Inferior parietal cortex (tissue), 1 donor: ENCODE data around the gene MSH2.

Source experiments
- DNase-seq: peaks from one replicate; pipeline ENCODE4 v3.0.0-alpha.2; 2016; ENCODE audit errors: extremely low spot score

MSH2 gene

GRCh38 chr2:47508641-47509040, 105.7 kb downstream of the MSH2 start:
- DNase-seq, result no peak

GRCh38 chr2:47509250-47509649, 106.3 kb downstream of the MSH2 start:
- no peak for DNase-seq

- DNase-seq, result no peak
Observed at GRCh38 chr2:47509821-47510385, 106.9 kb downstream of the MSH2 start.

- no peak for DNase-seq
Observed at GRCh38 chr2:47510745-47511144, 107.8 kb downstream of the MSH2 start.

DNA sequence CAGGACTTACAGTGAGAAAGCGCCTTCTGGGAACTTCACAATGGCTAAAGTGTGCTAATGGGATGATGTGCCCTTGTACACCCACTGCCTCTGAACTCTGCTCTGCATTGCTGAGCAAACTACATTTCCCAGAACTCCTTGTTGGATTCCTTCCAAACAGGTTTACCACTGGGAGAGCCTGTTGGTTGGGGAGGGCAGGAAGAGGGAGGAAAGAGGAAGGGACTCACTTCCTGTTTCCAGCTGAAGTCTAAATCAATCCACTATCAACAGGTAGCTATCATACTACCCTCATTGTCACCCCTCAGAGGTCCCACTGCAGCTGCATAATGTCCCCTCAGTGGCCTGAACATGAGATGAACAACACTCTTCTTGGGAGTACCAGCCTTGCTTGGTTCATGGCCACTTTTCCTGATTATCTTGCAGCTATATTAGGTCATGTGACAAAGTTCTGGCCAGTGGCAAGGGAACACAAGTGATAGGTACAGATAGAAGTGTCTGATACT, 109.7 kb downstream of the MSH2 start:
- DNase-seq, result no peak

GRCh38 chr2:47513981-47514520, 111.1 kb downstream of the MSH2 start:
- DNase-seq, result no peak

- DNase-seq, result no peak
Observed at GRCh38 chr2:47516360-47517104, 113.6 kb downstream of the MSH2 start.

GRCh38 chr2:47518497-47519146, 115.7 kb downstream of the MSH2 start:
- no peak for DNase-seq

DNA sequence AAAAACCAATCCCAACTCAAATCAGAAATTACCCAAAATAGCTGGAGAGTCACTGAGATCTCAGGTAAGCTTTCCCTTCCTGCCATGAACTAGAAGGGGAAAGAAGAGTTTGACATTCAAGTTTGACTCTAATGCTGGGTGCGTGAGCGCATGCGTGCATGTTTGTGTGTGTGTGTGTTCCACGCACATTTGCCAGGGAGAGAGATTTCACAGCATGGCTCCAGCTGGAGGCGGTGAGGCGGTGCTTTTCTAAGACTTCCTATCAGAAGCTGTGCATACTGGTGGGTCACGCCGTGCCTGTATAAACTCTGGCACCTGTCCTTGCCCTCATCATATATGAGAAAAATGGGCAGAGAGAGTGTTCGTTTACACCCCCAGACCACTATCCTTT, 116.2 kb downstream of the MSH2 start:
- DNase-seq, result peak; percentile 58

GRCh38 chr2:47519604-47520301, 116.8 kb downstream of the MSH2 start:
- no peak for DNase-seq

GRCh38 chr2:47520302-47520630, 117.3 kb downstream of the MSH2 start:
- DNase-seq, result peak; percentile 48

- DNase-seq, result peak; percentile 64
Observed at GRCh38 chr2:47520825-47521665, 118.1 kb downstream of the MSH2 start.

DNA sequence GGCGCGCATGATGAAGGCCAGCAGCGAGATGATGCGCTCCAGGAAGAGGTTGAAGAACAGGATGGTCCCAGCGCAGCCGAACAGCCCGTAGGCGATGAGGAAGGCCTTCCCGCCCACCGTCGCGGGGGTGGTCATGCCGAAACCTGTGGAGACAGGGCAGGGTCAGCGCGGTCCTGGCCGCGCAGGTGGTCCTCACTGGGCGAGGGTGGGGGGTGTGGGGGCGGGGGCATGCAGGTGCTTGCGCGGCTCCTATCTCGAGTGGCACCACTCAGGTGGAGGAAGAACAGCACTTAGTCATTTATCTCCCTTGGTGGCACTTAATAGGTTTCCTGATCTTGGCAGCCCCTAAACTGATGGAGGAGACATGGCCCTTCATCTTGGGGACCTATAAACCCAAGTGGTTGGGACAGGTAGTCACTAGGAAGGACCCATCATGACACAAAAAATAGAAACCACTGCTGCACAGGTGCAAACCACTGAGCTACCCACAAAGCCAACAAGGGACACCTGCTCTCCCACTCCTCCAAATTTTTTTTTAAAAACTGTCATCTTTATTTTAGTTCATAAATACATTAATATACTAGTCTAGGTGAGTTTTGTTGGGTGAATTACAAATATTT, 118.8 kb downstream of the MSH2 start:
- DNase-seq, result no peak

- DNase-seq, result no peak
Observed at GRCh38 chr2:47525167-47525566, 122.2 kb downstream of the MSH2 start.

DNA sequence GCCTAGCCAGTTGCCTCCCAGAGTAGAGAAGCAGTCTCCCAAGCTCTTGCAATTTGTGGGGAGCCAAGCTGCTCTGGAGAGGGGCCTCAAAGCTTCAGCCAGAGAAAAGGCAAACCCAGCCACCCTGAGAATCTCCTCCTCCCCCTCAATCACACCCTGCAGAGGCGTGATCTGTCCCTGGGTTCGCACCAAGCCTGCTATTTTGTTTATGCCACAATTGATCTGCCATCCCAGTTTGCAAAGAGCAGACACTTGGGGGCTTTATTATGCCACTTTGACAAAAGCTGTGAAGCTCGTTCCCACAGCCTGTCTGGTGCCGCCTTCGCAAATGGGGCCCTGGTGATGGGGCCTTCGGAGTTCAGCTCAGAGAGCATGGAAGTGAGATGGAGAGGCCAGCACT, 125.5 kb downstream of the MSH2 start:
- no peak for DNase-seq

GRCh38 chr2:47528874-47529273, 125.9 kb downstream of the MSH2 start:
- DNase-seq, result no peak

DNA sequence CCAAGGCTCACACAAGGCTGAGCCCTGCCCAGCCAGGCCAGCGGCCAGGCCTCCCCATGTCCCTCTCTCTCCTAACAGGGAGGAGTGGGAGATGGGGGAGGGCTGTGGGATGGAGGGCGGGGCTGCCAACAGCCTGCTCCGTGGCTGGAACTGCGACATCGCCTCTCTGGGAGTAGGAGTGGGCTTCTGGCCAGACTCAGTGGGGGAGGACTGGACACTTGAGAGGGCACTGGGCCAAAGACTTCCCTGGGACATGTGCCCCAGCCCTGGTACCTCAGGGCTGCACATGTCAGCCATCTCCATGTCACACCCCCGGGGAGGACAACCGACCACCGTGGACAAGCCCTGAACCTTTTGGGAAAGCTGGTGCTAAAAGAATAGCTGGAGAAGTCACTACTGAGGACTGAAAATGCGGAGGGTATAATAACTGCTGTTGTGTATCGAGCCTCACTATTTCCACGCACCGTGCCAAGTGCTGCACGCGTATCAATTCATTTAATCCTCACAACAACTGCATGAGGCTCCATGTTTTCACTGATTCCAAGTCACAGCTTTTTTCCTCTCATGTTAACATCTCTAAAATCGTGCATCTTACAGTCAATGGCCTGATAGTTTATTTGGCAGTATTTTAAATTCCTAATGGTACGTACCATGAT, 127.3 kb downstream of the MSH2 start:
- no peak for DNase-seq

- DNase-seq, result no peak
Observed at GRCh38 chr2:47531378-47532042, 128.6 kb downstream of the MSH2 start.
